ENCODE measurements around the gene RGS6.

GRCh38 chr14:72264716-72265115 is 332.5 kb downstream of the RGS6 start:
- no peak for TF ChIP-seq FOXM1 (IDR thresholded peaks at IDR 0.05; ENCODE audit: borderline replicate concordance)
- TF ChIP-seq, protein P1, sequence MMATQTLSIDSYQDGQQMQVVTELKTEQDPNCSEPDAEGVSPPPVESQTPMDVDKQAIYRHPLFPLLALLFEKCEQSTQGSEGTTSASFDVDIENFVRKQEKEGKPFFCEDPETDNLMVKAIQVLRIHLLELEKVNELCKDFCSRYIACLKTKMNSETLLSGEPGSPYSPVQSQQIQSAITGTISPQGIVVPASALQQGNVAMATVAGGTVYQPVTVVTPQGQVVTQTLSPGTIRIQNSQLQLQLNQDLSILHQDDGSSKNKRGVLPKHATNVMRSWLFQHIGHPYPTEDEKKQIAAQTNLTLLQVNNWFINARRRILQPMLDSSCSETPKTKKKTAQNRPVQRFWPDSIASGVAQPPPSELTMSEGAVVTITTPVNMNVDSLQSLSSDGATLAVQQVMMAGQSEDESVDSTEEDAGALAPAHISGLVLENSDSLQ (IDR thresholded peaks at IDR 0.05) = no peak
- TF ChIP-seq FOXA1 (IDR thresholded peaks at IDR 0.05) = no peak
- no peak for TF ChIP-seq BHLHE40 (IDR thresholded peaks at IDR 0.05; ENCODE audit: borderline replicate concordance)
- no peak for TF ChIP-seq ELF4 (IDR thresholded peaks at IDR 0.05)
- TF ChIP-seq FOXK2 (IDR thresholded peaks at IDR 0.05) = no peak
- TF ChIP-seq ARNT (IDR thresholded peaks at IDR 0.05) = no peak
